BLaER1 treated with 17β-estradiol and CSF1 and Interleukin-3, amounts not matched to agents 10 nM and 100 nM (cell line): Measurements from ENCODE around the gene EVL.

Experiments used
- H3K27ac ChIP-seq, 11 experiments: shearing (Covaris generic); formaldehyde crosslinking; 2 replicates each; pipeline ENCODE4 v1.8.1; 2022
- H3K27me3 ChIP-seq, 11 experiments: shearing (Covaris generic); formaldehyde crosslinking; 2 replicates each; pipeline ENCODE4 v1.8.1; 2022
- H3K36me3 ChIP-seq, 11 experiments: shearing (Covaris generic); formaldehyde crosslinking; 2 replicates each; pipeline ENCODE4 v1.8.1; 2022
- H3K4me1 ChIP-seq, 10 experiments: shearing (Covaris generic); formaldehyde crosslinking; 2 replicates each; pipeline ENCODE4 v1.8.1; 2022
- H3K4me2 ChIP-seq, 11 experiments: shearing (Covaris generic); formaldehyde crosslinking; 2 replicates each; pipeline ENCODE4 v1.8.1; 2022
- H3K4me3 ChIP-seq, 10 experiments: shearing (Covaris generic); formaldehyde crosslinking; 2 replicates each; pipeline ENCODE4 v1.8.1; 2022
- H3K9ac ChIP-seq, 11 experiments: shearing (Covaris generic); formaldehyde crosslinking; 2 replicates each; pipeline ENCODE4 v1.8.1; 2022
- H3K9me3 ChIP-seq, 11 experiments: shearing (Covaris generic); formaldehyde crosslinking; replicated peaks in 1 of 11; 2 replicates each; pipeline ENCODE4 v1.8.1; 2022
- H4K20me1 ChIP-seq, 11 experiments: shearing (Covaris generic); formaldehyde crosslinking; 2 replicates each; pipeline ENCODE4 v1.8.1; 2022
- Cebpa-rat ChIP-seq, 11 experiments: shearing (Covaris generic); IDR thresholded peaks; 2 replicates each; pipeline ENCODE4 v1.8.1; 2022

Gene EVL

GRCh38 chr14:100102156-100102785 is 37.0 kb downstream of the EVL start:
- H3K27ac ChIP-seq = peak overlapping the region in 1 of 11 experiments; percentile 11; a peak in 1 of 22 replicates
- H3K9me3 ChIP-seq = no peaks in the 10 kb centered on the region
- H3K4me2 ChIP-seq = peak overlapping the region; percentile 58 to 83 (median 76)
- H3K36me3 ChIP-seq = peaks cover 54 to 100% (median 79%) of the 10 kb centered on the region in 11 experiments
- H3K27me3 ChIP-seq = no peaks in the 10 kb centered on the region
- H3K9ac ChIP-seq = peak overlapping the region in 2 of 11 experiments; percentile 34 to 37; a peak in 2 of 22 replicates
- no peak overlapping the region for H3K4me3 ChIP-seq
- peaks cover 46 to 100% (median 85%) of the 10 kb centered on the region in 11 experiments for H4K20me1 ChIP-seq
- peaks cover 55 to 67% (median 63%) of the 10 kb centered on the region in 10 experiments for H3K4me1 ChIP-seq
- TF ChIP-seq Cebpa-rat (IDR thresholded peaks at IDR 0.05) = no peak

- TF ChIP-seq Cebpa-rat (IDR thresholded peaks at IDR 0.05) = no peak
- peaks cover 55 to 100% (median 87%) of the 10 kb centered on the region in 11 experiments for H4K20me1 ChIP-seq
- H3K4me2 ChIP-seq = peak overlapping the region; percentile 58 to 83 (median 76)
- no peaks in the 10 kb centered on the region for H3K27me3 ChIP-seq
- H3K4me1 ChIP-seq = peaks cover 65 to 76% (median 74%) of the 10 kb centered on the region in 10 experiments
- H3K9ac ChIP-seq = peak overlapping the region in 10 of 11 experiments; percentile 3 to 42 (median 24); a peak in 10 of 22 replicates
- H3K9me3 ChIP-seq = no peaks in the 10 kb centered on the region
- peak overlapping the region in 7 of 11 experiments; percentile 6 to 49 (median 18); a peak in 8 of 22 replicates for H3K27ac ChIP-seq
- H3K4me3 ChIP-seq = 0 out of 20 replicates have a peak overlapping the region, but pooled peaks of 1 of the 10 experiments have one; percentile 6
- peaks cover 43 to 99% (median 72%) of the 10 kb centered on the region in 11 experiments for H3K36me3 ChIP-seq
Measured at GRCh38 chr14:100103250-100104005, 38.2 kb downstream of the EVL start.

- peaks cover 60 to 100% (median 88%) of the 10 kb centered on the region in 11 experiments for H4K20me1 ChIP-seq
- no peaks in the 10 kb centered on the region for H3K27me3 ChIP-seq
- peaks cover 68 to 80% (median 78%) of the 10 kb centered on the region in 10 experiments for H3K4me1 ChIP-seq
- H3K9me3 ChIP-seq = no peaks in the 10 kb centered on the region
- no peak for TF ChIP-seq Cebpa-rat (IDR thresholded peaks at IDR 0.05)
- peaks cover 40 to 99% (median 67%) of the 10 kb centered on the region in 11 experiments for H3K36me3 ChIP-seq
- peak overlapping the region in 4 of 11 experiments; percentile 10 to 42 (median 37); a peak in 3 of 22 replicates for H3K9ac ChIP-seq
- H3K4me2 ChIP-seq = peak overlapping the region; percentile 58 to 83 (median 76)
- peak overlapping the region in 4 of 11 experiments; percentile 6 to 49 (median 30); a peak in 5 of 22 replicates for H3K27ac ChIP-seq
- H3K4me3 ChIP-seq = 0 out of 20 replicates have a peak overlapping the region, but pooled peaks of 1 of the 10 experiments have one; percentile 6
Measured at GRCh38 chr14:100104006-100104352, 38.8 kb downstream of the EVL start.

GRCh38 chr14:100104523-100105300 is 39.5 kb downstream of the EVL start:
- H3K9ac ChIP-seq = peak overlapping the region in 3 of 11 experiments; percentile 10 to 37 (median 15); a peak in 1 of 22 replicates
- peak overlapping the region in 1 of 11 experiments; percentile 17; a peak in 1 of 22 replicates for H3K27ac ChIP-seq
- H3K9me3 ChIP-seq = no peaks in the 10 kb centered on the region
- H3K27me3 ChIP-seq = no peaks in the 10 kb centered on the region
- H3K4me3 ChIP-seq = no peak overlapping the region
- no peak for TF ChIP-seq Cebpa-rat (IDR thresholded peaks at IDR 0.05)
- peak overlapping the region; percentile 63 to 83 (median 79) for H3K4me2 ChIP-seq
- peaks cover 68 to 82% (median 78%) of the 10 kb centered on the region in 10 experiments for H3K4me1 ChIP-seq
- peaks cover 68 to 100% (median 89%) of the 10 kb centered on the region in 11 experiments for H4K20me1 ChIP-seq
- H3K36me3 ChIP-seq = peaks cover 40 to 99% (median 67%) of the 10 kb centered on the region in 11 experiments

GRCh38 chr14:100105357-100106169 is 40.3 kb downstream of the EVL start:
- H4K20me1 ChIP-seq = peaks cover 63 to 100% (median 88%) of the 10 kb centered on the region in 11 experiments
- peak overlapping the region in 1 of 11 experiments; percentile 1; a peak in 1 of 22 replicates for H3K27ac ChIP-seq
- peaks cover 68 to 82% (median 78%) of the 10 kb centered on the region in 10 experiments for H3K4me1 ChIP-seq
- H3K36me3 ChIP-seq = peaks cover 40 to 99% (median 67%) of the 10 kb centered on the region in 11 experiments
- no peak overlapping the region for H3K4me3 ChIP-seq
- no peaks in the 10 kb centered on the region for H3K27me3 ChIP-seq
- TF ChIP-seq Cebpa-rat (IDR thresholded peaks at IDR 0.05) = no peak
- H3K9me3 ChIP-seq = no peaks in the 10 kb centered on the region
- peak overlapping the region in 2 of 11 experiments; percentile 3 to 15; a peak in 1 of 22 replicates for H3K9ac ChIP-seq
- H3K4me2 ChIP-seq = peak overlapping the region; percentile 41 to 82 (median 73)

- H3K27ac ChIP-seq = peak overlapping the region in 6 of 11 experiments; percentile 5 to 41 (median 21); a peak in 5 of 22 replicates
- H3K36me3 ChIP-seq = peaks cover 35 to 99% (median 64%) of the 10 kb centered on the region in 11 experiments
- no peak overlapping the region for H3K4me3 ChIP-seq
- no peaks in the 10 kb centered on the region for H3K9me3 ChIP-seq
- no peaks in the 10 kb centered on the region for H3K27me3 ChIP-seq
- H3K9ac ChIP-seq = 0 out of 22 replicates have a peak overlapping the region, but pooled peaks of 2 of the 11 experiments have one; percentile 9
- H3K4me2 ChIP-seq = peak overlapping the region; percentile 41 to 82 (median 73)
- peaks cover 68 to 77% (median 74%) of the 10 kb centered on the region in 10 experiments for H3K4me1 ChIP-seq
- peak in 1 of 11 experiments; percentile 51; a peak in 1 of 22 replicates for TF ChIP-seq Cebpa-rat (IDR thresholded peaks at IDR 0.05)
- H4K20me1 ChIP-seq = peaks cover 63 to 98% (median 89%) of the 10 kb centered on the region in 11 experiments
Measured at GRCh38 chr14:100106250-100107112, 41.3 kb downstream of the EVL start.

GRCh38 chr14:100107236-100107635 is 42.0 kb downstream of the EVL start:
- Histone ChIP-seq H3K4me1 (peaks cover 60 to 70% (median 67%) of the 10 kb centered on the region in 10 experiments), H3K36me3 (peaks cover 43 to 99% (median 65%) of the 10 kb centered on the region in 11 experiments), H4K20me1 (peaks cover 59 to 98% (median 86%) of the 10 kb centered on the region in 11 experiments), H3K27ac (peak overlapping the region in 7 of 11 experiments; percentile 5 to 41 (median 23); a peak in 5 of 22 replicates), H3K27me3 (no peaks in the 10 kb centered on the region), H3K4me2 (peak overlapping the region; percentile 41 to 82 (median 73); a peak in 21 of 22 replicates), H3K9me3 (no peaks in the 10 kb centered on the region), H3K4me3 (no peak overlapping the region), H3K9ac (peak overlapping the region in 1 of 11 experiments; percentile 9; a peak in 1 of 22 replicates)
- no peak for TF ChIP-seq Cebpa-rat (IDR thresholded peaks at IDR 0.05)
